Measurements from ENCODE around the gene SLC8A1. TPM values are rescaled to one million over a fixed set of nuclear protein-coding genes. Genes with fewer than 3 reads are reported as not detected.

Gene SLC8A1
- total and polyA plus RNA-seq, 7 donors, result 0.20 to 4.9 (median 2.3) TPM

DNA sequence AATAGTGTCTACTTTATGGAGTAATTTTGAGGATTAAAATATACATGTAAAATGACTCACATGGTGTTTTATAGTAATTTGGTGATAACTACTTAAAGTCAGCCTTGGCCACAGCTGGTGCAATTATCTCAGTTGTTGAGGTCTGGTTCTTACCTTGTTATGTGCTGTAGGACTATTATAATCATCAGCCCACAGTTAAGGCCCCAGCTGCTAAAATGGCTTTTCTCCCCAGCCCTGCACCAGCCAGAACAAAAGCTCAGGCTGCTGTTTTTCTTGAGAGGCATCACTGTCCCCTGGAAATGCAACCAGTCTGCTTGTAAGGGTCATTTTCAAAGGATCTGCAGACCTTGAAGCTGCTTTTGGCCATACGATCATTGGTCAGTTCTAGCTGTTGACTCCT is 389.5 kb downstream of the SLC8A1 start:
- Histone ChIP-seq H3K4me3 (no peak overlapping the region), H3K27me3 (ENCODE audit: insufficient read depth in 3 of 3, low read length in 2 of 3) (no peaks in the 10 kb centered on the region), H3K27ac (no peak overlapping the region), H3K4me1 (no peaks in the 10 kb centered on the region), H3K36me3 (ENCODE audit: insufficient read depth in 1 of 2, low read depth in 1 of 2) (no peaks in the 10 kb centered on the region), H3K9me3 (no peaks in the 10 kb centered on the region)
- TF ChIP-seq, protein P1, sequence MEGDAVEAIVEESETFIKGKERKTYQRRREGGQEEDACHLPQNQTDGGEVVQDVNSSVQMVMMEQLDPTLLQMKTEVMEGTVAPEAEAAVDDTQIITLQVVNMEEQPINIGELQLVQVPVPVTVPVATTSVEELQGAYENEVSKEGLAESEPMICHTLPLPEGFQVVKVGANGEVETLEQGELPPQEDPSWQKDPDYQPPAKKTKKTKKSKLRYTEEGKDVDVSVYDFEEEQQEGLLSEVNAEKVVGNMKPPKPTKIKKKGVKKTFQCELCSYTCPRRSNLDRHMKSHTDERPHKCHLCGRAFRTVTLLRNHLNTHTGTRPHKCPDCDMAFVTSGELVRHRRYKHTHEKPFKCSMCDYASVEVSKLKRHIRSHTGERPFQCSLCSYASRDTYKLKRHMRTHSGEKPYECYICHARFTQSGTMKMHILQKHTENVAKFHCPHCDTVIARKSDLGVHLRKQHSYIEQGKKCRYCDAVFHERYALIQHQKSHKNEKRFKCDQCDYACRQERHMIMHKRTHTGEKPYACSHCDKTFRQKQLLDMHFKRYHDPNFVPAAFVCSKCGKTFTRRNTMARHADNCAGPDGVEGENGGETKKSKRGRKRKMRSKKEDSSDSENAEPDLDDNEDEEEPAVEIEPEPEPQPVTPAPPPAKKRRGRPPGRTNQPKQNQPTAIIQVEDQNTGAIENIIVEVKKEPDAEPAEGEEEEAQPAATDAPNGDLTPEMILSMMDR (IDR thresholded peaks at IDR 0.05), result no peak
- DNase-seq, result no peak
- intact Hi-C loops (cut with DNase I), result no loop called here
- no peak for ATAC-seq
- 75 to 96% (median 77%) methylated on average over 1 of the region's 1 CpG for WGBS, 3 donors

- TF ChIP-seq, protein P1 (IDR thresholded peaks at IDR 0.05), result no peak
- no peak for DNase-seq
- H3K27me3 ChIP-seq (ENCODE audit: insufficient read depth in 3 of 3, low read length in 2 of 3), result no peaks in the 10 kb centered on the region
- ATAC-seq, result no peak
- no peaks in the 10 kb centered on the region for H3K4me1 ChIP-seq
- 39 to 67% (median 58%) methylated on average over 1 of the region's 1 CpG for WGBS, 3 donors
- no peaks in the 10 kb centered on the region for H3K9me3 ChIP-seq
- intact Hi-C loops (cut with DNase I), result no loop called here
- no peak overlapping the region for H3K27ac ChIP-seq
- no peak overlapping the region for H3K4me3 ChIP-seq
- no peaks in the 10 kb centered on the region for H3K36me3 ChIP-seq (ENCODE audit: insufficient read depth in 1 of 2, low read depth in 1 of 2)
These were observed 402.1 kb downstream of the SLC8A1 start for GRCh38 chr2:40049781-40050180.

GRCh38 chr2:40048506-40048905 is 403.4 kb downstream of the SLC8A1 start:
- Histone ChIP-seq H3K4me3 (no peak overlapping the region), H3K27ac (no peak overlapping the region), H3K4me1 (no peaks in the 10 kb centered on the region), H3K36me3 (ENCODE audit: insufficient read depth in 1 of 2, low read depth in 1 of 2) (no peaks in the 10 kb centered on the region), H3K27me3 (ENCODE audit: insufficient read depth in 3 of 3, low read length in 2 of 3) (no peaks in the 10 kb centered on the region), H3K9me3 (no peaks in the 10 kb centered on the region)
- intact Hi-C loops (cut with DNase I), result no loop called here
- WGBS, 3 donors, result 6 to 28% (median 14%) methylated on average over 1 of the region's 1 CpG
- ATAC-seq (peak in 2 of 4 donors; percentile 37 to 46), DNase-seq (no peak)
- TF ChIP-seq, protein P1 (IDR thresholded peaks at IDR 0.05), result no peak

GRCh38 chr2:40047406-40047805 is 404.5 kb downstream of the SLC8A1 start:
- Histone ChIP-seq H3K27me3 (ENCODE audit: insufficient read depth in 3 of 3, low read length in 2 of 3) (peaks cover 0 to 2% (median 0%) of the 10 kb centered on the region in 3 donors), H3K4me3 (no peak overlapping the region), H3K4me1 (no peaks in the 10 kb centered on the region), H3K27ac (no peak overlapping the region), H3K9me3 (no peaks in the 10 kb centered on the region), H3K36me3 (ENCODE audit: insufficient read depth in 1 of 2, low read depth in 1 of 2) (no peaks in the 10 kb centered on the region)
- intact Hi-C loops (cut with DNase I), result no loop called here
- WGBS, 3 donors, result 79 to 92% (median 83%) methylated on average over 3 of the region's 3 CpGs
- no peak for ATAC-seq
- TF ChIP-seq, protein P1 (IDR thresholded peaks at IDR 0.05), result no peak
- DNase-seq, result no peak

Data from psoas muscle (tissue), 8 donors.